Measurements from ENCODE around the gene GPR176. TPM values are rescaled to one million over a fixed set of nuclear protein-coding genes. Genes with fewer than 3 reads are reported as not detected.

The GPR176 gene
- total RNA-seq, 2 experiments from 2014 or later: 0.12 TPM; not detected in 1

GRCh38 chr15:39761006-39761405 is 159.1 kb downstream of the GPR176 start:
- Mint-ChIP-seq H3K9me3 (no peaks in the 10 kb centered on the region), H3K27ac (no peak overlapping the region), H3K36me3 (no peaks in the 10 kb centered on the region), H3K27me3 (peaks cover 4% of the 10 kb centered on the region), H3K4me3 (no peak overlapping the region), H3K4me1 (no peaks in the 10 kb centered on the region)
- DNase-seq: no peak

DNA sequence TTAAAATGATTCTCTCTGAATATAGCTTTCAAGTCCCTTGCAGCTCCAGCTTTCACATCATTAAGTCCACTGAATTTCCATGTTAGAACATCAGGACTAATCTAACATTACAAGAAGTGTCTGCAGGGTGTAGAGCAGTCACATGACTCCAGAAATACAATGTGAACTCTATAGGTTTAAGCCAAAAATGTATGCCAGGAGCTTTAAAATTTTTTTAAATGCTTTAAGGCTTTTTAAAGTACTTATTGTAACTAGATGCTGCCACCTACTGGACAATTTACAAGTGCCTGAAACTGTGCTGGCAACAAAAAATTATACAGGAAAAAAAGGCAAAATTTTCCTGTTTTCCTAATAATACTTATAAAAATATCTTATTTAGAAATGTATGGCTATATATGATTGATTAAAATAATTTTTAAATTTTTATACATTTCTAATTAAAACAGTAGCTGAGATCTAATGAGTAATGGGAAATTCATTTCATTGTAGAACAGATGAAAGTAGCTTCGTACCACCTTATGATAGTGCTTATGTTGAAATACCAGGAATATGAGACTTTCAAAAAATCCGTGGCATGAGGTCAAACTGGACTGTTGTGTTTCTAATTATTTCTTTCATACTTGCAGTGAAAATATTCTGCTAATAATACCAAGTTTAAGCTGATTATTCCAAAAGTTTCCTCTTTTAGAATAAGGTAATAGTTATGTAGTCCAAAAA is 163.1 kb downstream of the GPR176 start:
- Mint-ChIP-seq H3K27ac (no peak overlapping the region), H3K27me3 (peaks cover 8% of the 10 kb centered on the region), H3K4me3 (no peak overlapping the region), H3K4me1 (no peaks in the 10 kb centered on the region), H3K9me3 (no peaks in the 10 kb centered on the region), H3K36me3 (no peaks in the 10 kb centered on the region)
- no peak for DNase-seq

- no peak for DNase-seq
- no peaks in the 10 kb centered on the region for H3K36me3 Mint-ChIP-seq
- peaks cover 35% of the 10 kb centered on the region for H3K27me3 Mint-ChIP-seq
- no peak overlapping the region for H3K4me3 Mint-ChIP-seq
- no peak overlapping the region for H3K27ac Mint-ChIP-seq
- H3K4me1 Mint-ChIP-seq: no peaks in the 10 kb centered on the region
- H3K9me3 Mint-ChIP-seq: no peaks in the 10 kb centered on the region
Observed at GRCh38 chr15:39752991-39753390, 167.1 kb downstream of the GPR176 start.

GRCh38 chr15:39752246-39752645 is 167.8 kb downstream of the GPR176 start:
- H3K4me1 Mint-ChIP-seq: no peaks in the 10 kb centered on the region
- no peak overlapping the region for H3K4me3 Mint-ChIP-seq
- H3K27ac Mint-ChIP-seq: no peak overlapping the region
- H3K9me3 Mint-ChIP-seq: no peaks in the 10 kb centered on the region
- peaks cover 35% of the 10 kb centered on the region for H3K27me3 Mint-ChIP-seq
- no peaks in the 10 kb centered on the region for H3K36me3 Mint-ChIP-seq
- DNase-seq: no peak

Other genes with a start within 250 kb of the GPR176 start
- gene FSIP1, start 137.4 kb downstream of the GPR176 start, total RNA-seq: under 1 TPM; 0.62 to 0.74 TPM
- 10 to 100 TPM; 26.3 to 31.9 TPM for gene EIF2AK4, start 13.8 kb upstream of the GPR176 start, total RNA-seq
- gene SRP14, start 118.9 kb upstream of the GPR176 start, total RNA-seq: 100 to 1,000 TPM; 161 to 169 TPM
- 1 to 10 TPM; 5.1 to 5.4 TPM for gene BMF, start 188.6 kb upstream of the GPR176 start, total RNA-seq
- gene BUB1B, start 240.8 kb upstream of the GPR176 start, total RNA-seq: 10 to 100 TPM; 62.3 to 70.6 TPM

Measured in activated naive CD8-positive, alpha-beta T cell treated with anti-CD3 and anti-CD28 coated beads for 36 hours (primary cell).